ENCODE data around the gene ITCH.
"Not testable (repeated sequence)": the region's sequence is repeated elsewhere in the genome, so short reads cannot be mapped to it uniquely, and the experiment has no call there.

Gene ITCH

GRCh38 chr20:34421766-34422466, 58.8 kb downstream of the ITCH start:
- no peak for DNase-seq

- not testable (repeated sequence) for DNase-seq
Measured at GRCh38 chr20:34425032-34425690, 62.1 kb downstream of the ITCH start.

- DNase-seq: no peak
Measured at GRCh38 chr20:34426026-34426425, 63.0 kb downstream of the ITCH start.

- no peak for DNase-seq
Measured at GRCh38 chr20:34427331-34427730, 64.3 kb downstream of the ITCH start.

- DNase-seq: no peak
Measured at GRCh38 chr20:34427784-34428183, 64.7 kb downstream of the ITCH start.

- no peak for DNase-seq
Measured at GRCh38 chr20:34431168-34431567, 68.1 kb downstream of the ITCH start.

- DNase-seq: not testable (repeated sequence)
Measured at GRCh38 chr20:34432663-34433062, 69.6 kb downstream of the ITCH start.

GRCh38 chr20:34433391-34433790, 70.3 kb downstream of the ITCH start:
- no peak for DNase-seq

- no peak for DNase-seq
Measured at GRCh38 chr20:34435589-34435988, 72.5 kb downstream of the ITCH start.

- no peak for DNase-seq
Measured at GRCh38 chr20:34437330-34437986, 74.4 kb downstream of the ITCH start.

- no peak for DNase-seq
Measured at GRCh38 chr20:34439168-34439567, 76.1 kb downstream of the ITCH start.

- not testable (repeated sequence) for DNase-seq
Measured at GRCh38 chr20:34441423-34441822, 78.3 kb downstream of the ITCH start.

- no peak for DNase-seq
Measured at GRCh38 chr20:34443546-34443945, 80.5 kb downstream of the ITCH start.

- no peak for DNase-seq
Measured at GRCh38 chr20:34445177-34446065, 82.3 kb downstream of the ITCH start.

- no peak for DNase-seq
Measured at GRCh38 chr20:34448517-34448916, 85.4 kb downstream of the ITCH start.

- no peak for DNase-seq
Measured at GRCh38 chr20:34449674-34450592, 86.9 kb downstream of the ITCH start.

GRCh38 chr20:34452281-34452982, 89.4 kb downstream of the ITCH start:
- no peak for DNase-seq

GRCh38 chr20:34458631-34459030, 95.6 kb downstream of the ITCH start:
- DNase-seq: peak; percentile 86

GRCh38 chr20:34459209-34459897, 96.3 kb downstream of the ITCH start:
- DNase-seq: no peak

- DNase-seq: no peak
Measured at GRCh38 chr20:34461779-34462087, 98.7 kb downstream of the ITCH start.

- no peak for DNase-seq
Measured at GRCh38 chr20:34468951-34469350, 105.9 kb downstream of the ITCH start.
